ENCODE results near the gene MYOCD. TPM values are rescaled to one million over a fixed set of nuclear protein-coding genes. Genes with fewer than 3 reads are reported as not detected.

The MYOCD gene
- total RNA-seq, 1 experiment from 2014 or later: not detected

DNA sequence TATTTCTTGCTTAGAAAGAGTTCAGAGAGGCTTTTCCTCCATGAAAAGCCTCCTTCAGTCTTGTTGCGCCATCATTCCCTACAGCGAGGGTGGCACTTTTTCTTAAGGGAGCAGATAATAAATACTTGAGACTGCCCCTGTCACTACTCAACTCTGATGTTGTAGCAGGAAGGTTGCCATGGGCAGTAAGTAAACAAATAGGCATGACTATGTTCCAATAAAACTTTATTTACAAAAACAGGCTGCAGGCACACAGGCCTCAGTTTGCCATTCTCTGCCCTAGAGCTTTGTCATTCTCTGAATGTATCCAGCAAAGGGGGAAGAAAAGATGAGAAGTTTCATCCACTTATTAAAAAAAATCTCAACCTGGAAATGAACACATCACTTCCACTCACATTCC is 60.4 kb downstream of the MYOCD start:
- Mint-ChIP-seq H3K4me1 (ENCODE audit: insufficient read depth, unreplicated experiment) (no peaks in the 10 kb centered on the region), H3K27ac (ENCODE audit: low read depth, unreplicated experiment) (no peak overlapping the region), H3K36me3 (ENCODE audit: insufficient read depth, unreplicated experiment) (no peaks in the 10 kb centered on the region), H3K27me3 (ENCODE audit: insufficient read depth, unreplicated experiment) (no peaks in the 10 kb centered on the region), H3K4me3 (ENCODE audit: unreplicated experiment) (no peak overlapping the region), H3K9me3 (ENCODE audit: unreplicated experiment) (no peaks in the 10 kb centered on the region)
- ChIA-PET CTCF (interaction anchor here (0.8 to 1.9 kb wide), 2 partner anchors 9 to 16 kb away, joined by 3 to 4 read pairs; no protein-coding TSS in a partner anchor), POLR2A (no interaction called here)
- no peak for DNase-seq (ENCODE audit: unreplicated experiment)
- TF ChIP-seq, protein P1, sequence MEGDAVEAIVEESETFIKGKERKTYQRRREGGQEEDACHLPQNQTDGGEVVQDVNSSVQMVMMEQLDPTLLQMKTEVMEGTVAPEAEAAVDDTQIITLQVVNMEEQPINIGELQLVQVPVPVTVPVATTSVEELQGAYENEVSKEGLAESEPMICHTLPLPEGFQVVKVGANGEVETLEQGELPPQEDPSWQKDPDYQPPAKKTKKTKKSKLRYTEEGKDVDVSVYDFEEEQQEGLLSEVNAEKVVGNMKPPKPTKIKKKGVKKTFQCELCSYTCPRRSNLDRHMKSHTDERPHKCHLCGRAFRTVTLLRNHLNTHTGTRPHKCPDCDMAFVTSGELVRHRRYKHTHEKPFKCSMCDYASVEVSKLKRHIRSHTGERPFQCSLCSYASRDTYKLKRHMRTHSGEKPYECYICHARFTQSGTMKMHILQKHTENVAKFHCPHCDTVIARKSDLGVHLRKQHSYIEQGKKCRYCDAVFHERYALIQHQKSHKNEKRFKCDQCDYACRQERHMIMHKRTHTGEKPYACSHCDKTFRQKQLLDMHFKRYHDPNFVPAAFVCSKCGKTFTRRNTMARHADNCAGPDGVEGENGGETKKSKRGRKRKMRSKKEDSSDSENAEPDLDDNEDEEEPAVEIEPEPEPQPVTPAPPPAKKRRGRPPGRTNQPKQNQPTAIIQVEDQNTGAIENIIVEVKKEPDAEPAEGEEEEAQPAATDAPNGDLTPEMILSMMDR (IDR thresholded peaks at IDR 0.05; ENCODE audit: unreplicated experiment): no peak
- intact Hi-C loops (cut with micrococcal nuclease): no loop called here
- BruUV-seq (replicated peaks): no TSS peak

DNA sequence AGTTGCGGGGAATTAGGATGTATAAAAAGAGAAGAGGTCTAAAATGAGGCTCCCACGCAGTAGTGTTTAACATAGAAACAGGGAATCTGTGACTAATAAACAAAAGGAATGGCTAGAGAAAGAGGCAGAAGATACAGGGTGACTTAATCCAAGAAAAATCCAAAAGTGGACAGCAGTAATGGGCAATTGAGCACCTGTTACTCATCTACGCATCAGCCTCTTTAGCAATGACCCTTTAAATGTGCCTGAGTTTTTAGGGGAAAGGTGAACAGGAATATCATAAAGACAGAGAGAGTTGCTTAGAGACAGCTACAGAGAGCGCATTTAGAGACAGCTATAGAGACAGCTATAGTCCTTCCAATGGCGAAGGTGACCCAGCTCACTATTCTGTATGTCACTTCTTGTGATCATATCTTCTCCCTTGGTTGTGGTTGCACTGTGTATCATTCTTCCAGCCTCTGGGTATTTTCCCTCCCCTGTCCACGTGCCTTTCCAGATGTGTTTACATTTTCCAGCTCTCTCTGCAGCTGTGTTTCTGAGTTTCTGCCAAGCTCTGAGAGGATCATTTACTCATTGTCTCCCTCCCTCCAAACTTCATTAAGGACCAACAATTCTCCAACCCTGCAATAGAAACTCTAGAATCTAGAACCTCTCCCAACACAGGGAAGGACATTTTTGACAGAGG is 61.5 kb downstream of the MYOCD start:
- intact Hi-C loops (cut with micrococcal nuclease): no loop called here
- H3K9me3 Mint-ChIP-seq (ENCODE audit: unreplicated experiment): no peaks in the 10 kb centered on the region
- H3K4me1 Mint-ChIP-seq (ENCODE audit: insufficient read depth, unreplicated experiment): no peaks in the 10 kb centered on the region
- H3K27me3 Mint-ChIP-seq (ENCODE audit: insufficient read depth, unreplicated experiment): no peaks in the 10 kb centered on the region
- H3K27ac Mint-ChIP-seq (ENCODE audit: low read depth, unreplicated experiment): no peak overlapping the region
- CTCF ChIA-PET: interaction anchor here (0.8 to 1.9 kb wide), 2 partner anchors 8 to 15 kb away, joined by 3 to 4 read pairs; no protein-coding TSS in a partner anchor
- TF ChIP-seq, protein P1 (IDR thresholded peaks at IDR 0.05; ENCODE audit: unreplicated experiment): no peak
- POLR2A ChIA-PET: interaction anchor here (1.1 kb wide), 1 partner anchor 10 kb away, joined by 3 read pairs; no protein-coding TSS in a partner anchor
- no peak overlapping the region for H3K4me3 Mint-ChIP-seq (ENCODE audit: unreplicated experiment)
- H3K36me3 Mint-ChIP-seq (ENCODE audit: insufficient read depth, unreplicated experiment): no peaks in the 10 kb centered on the region
- peak; percentile 29 for DNase-seq (ENCODE audit: unreplicated experiment)
- no TSS peak for BruUV-seq (replicated peaks)

DNA sequence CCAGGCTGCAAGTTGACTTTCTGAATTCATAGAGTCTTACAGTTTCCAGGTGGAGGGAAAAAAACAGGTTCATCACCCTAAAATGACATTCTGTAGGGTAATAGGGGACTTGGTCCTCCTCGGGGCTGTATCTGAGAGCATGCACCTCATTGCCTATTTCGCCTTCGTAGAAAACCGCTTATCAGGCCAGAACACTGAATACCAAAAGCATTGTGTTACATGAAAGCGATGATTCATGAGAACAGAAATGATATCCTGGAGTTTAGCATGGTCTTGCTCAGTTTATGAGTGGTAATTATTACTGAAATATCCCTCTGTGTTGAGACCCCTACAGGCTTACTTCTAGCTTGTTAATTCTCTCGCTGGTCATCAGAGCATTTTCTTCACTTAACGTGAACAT is 62.2 kb downstream of the MYOCD start:
- CTCF ChIA-PET: no interaction called here
- intact Hi-C loops (cut with micrococcal nuclease): no loop called here
- DNase-seq (ENCODE audit: unreplicated experiment): no peak
- Mint-ChIP-seq H3K4me1 (ENCODE audit: insufficient read depth, unreplicated experiment) (no peaks in the 10 kb centered on the region), H3K4me3 (ENCODE audit: unreplicated experiment) (no peak overlapping the region), H3K27ac (ENCODE audit: low read depth, unreplicated experiment) (no peak overlapping the region), H3K36me3 (ENCODE audit: insufficient read depth, unreplicated experiment) (no peaks in the 10 kb centered on the region), H3K27me3 (ENCODE audit: insufficient read depth, unreplicated experiment) (no peaks in the 10 kb centered on the region), H3K9me3 (ENCODE audit: unreplicated experiment) (no peaks in the 10 kb centered on the region)
- BruUV-seq (replicated peaks): no TSS peak
- POLR2A ChIA-PET: interaction anchor here (1.1 kb wide), 1 partner anchor 9 kb away, joined by 3 read pairs; no protein-coding TSS in a partner anchor
- TF ChIP-seq, protein P1 (IDR thresholded peaks at IDR 0.05; ENCODE audit: unreplicated experiment): no peak

DNA sequence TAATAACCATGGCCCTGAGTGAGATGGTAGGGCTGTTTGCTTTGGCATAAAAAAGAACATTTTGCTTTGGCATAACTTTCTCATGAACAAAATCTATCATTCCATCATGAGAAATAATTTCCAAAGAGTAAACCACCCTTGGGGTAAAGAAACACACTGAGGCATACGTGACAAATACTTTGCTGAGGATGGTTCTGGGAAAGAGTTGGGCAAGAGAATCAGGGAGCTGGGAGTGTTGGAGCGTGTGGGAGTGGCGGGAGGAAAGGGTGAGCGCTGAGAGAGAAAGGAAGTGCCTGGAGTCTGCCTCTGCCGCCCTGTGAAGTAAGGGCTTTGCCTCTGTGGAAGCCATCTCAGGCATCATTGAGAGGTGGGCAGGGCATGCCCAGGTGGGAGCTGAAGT is 63.4 kb downstream of the MYOCD start:
- BruUV-seq (replicated peaks): no TSS peak
- intact Hi-C loops (cut with micrococcal nuclease): no loop called here
- ChIA-PET CTCF (interaction anchor here (1.0 kb wide), 1 partner anchor 13 kb away, joined by 4 read pairs; no protein-coding TSS in a partner anchor), POLR2A (interaction anchor here (0.9 kb wide), 1 partner anchor 11 kb away, joined by 3 read pairs; no protein-coding TSS in a partner anchor)
- DNase-seq (ENCODE audit: unreplicated experiment): peak; percentile 71
- Mint-ChIP-seq H3K27ac (ENCODE audit: low read depth, unreplicated experiment) (peak overlapping the region; percentile 8), H3K4me1 (ENCODE audit: insufficient read depth, unreplicated experiment) (no peaks in the 10 kb centered on the region), H3K9me3 (ENCODE audit: unreplicated experiment) (no peaks in the 10 kb centered on the region), H3K36me3 (ENCODE audit: insufficient read depth, unreplicated experiment) (no peaks in the 10 kb centered on the region), H3K4me3 (ENCODE audit: unreplicated experiment) (no peak overlapping the region), H3K27me3 (ENCODE audit: insufficient read depth, unreplicated experiment) (no peaks in the 10 kb centered on the region)
- TF ChIP-seq, protein P1 (IDR thresholded peaks at IDR 0.05; ENCODE audit: unreplicated experiment): no peak
